HCT116 (cell line): Measurements from ENCODE around the gene USP8. TPM values are rescaled to one million over a fixed set of nuclear protein-coding genes. Genes with fewer than 3 reads are reported as not detected.

ENCODE experiments used
- ATAC-seq: fragments of 200-7000 bp; cut with Tn5 transposase; 2 replicates; pipeline ENCODE4 v1.9.1; 2020; ENCODE audit warnings: mild to moderate bottlenecking, moderate library complexity
- Bru-seq: library from RNA; stranded (reverse); fragments of 400-500 nt; gene quantifications from one replicate; lab custom pipeline; 2021; lab: Mats Ljungman, UMichigan
- BruChase-seq, 2 experiments: library from RNA; stranded (reverse); fragments of 400-500 nt; gene quantifications; one replicate each; lab custom pipeline; 2021; lab: Mats Ljungman, UMichigan
- BruUV-seq: library from RNA; stranded (reverse); fragments of 400-500 nt; replicated peaks from 2 replicates; lab custom pipeline; 2021; lab: Mats Ljungman, UMichigan
- CTCF ChIA-PET: fragments of 300-600 bp; sonication (Branson Sonifier 250); formaldehyde crosslinking; loops from one replicate; lab custom pipeline; 2021; ENCODE audit warnings: antibody characterized with exemption; lab: Charles Lee
- POLR2A ChIA-PET: fragments of 300-600, 350-600 bp; sonication (Branson Sonifier 250); formaldehyde crosslinking; loops from one replicate; lab custom pipeline; 2021; ENCODE audit warnings: antibody characterized with exemption; lab: Charles Lee
- RAD21 ChIA-PET, 2 experiments: fragments of 300-600 bp; sonication (Branson Sonifier 250); formaldehyde crosslinking; loops; one replicate each; lab custom pipeline; 2023; ENCODE audit warnings: low total read pairs in 2 of 2; ENCODE audit not compliant: uncharacterized antibody in 2 of 2, unreplicated experiment in 2 of 2, low non-redundant PET in 1 of 2; lab: Charles Lee
- DNase-seq: peaks from one replicate; pipeline ENCODE4 v3.0.0-alpha.2; 2010; ENCODE audit warnings: low read depth, low spot score
- H2AFZ ChIP-seq: fragments of 200-600 bp; shearing (Covaris generic), sonication (generic); 2 replicates; pipeline ENCODE4 v1.6.1; 2017; ENCODE audit warnings: low read depth, mixed run types, mixed read lengths, antibody characterized with exemption, low read length; ENCODE audit not compliant: poor library complexity, severe bottlenecking
- H3K27ac ChIP-seq: 2 replicates; pipeline ENCODE4 v1.5.1; 2012; ENCODE audit warnings: low read depth, low read length
- H3K27me3 ChIP-seq: fragments of 200-600 bp; sonication (generic); 2 replicates; pipeline ENCODE4 v1.6.1; 2016; ENCODE audit warnings: mixed run types, low read length, mixed read lengths; ENCODE audit not compliant: insufficient read depth
- H3K36me3 ChIP-seq, 2 experiments: fragments of 200-500 bp in 1 of 2; fragments of 200-600 bp in 1 of 2; sonication (Bioruptor generic) in 1 of 2; sonication (generic) in 1 of 2; 2 replicates each; pipeline versions ENCODE4 v1.5.1 to v1.6.1; 2014 to 2016; ENCODE audit warnings: low read length in 2 of 2, inconsistent platforms in 1 of 2, mixed read lengths in 1 of 2, mixed run types in 1 of 2; ENCODE audit not compliant: insufficient read depth in 2 of 2, control insufficient read depth in 1 of 2
- H3K4me1 ChIP-seq, 2 experiments: fragments of 200-600 bp in 1 of 2; sonication (generic) in 1 of 2; 2 replicates each; pipeline versions ENCODE4 v1.5.1 to v1.6.1; 2012 to 2017; ENCODE audit warnings: low read length in 2 of 2, inconsistent platforms in 1 of 2, mild to moderate bottlenecking in 1 of 2, mixed read lengths in 1 of 2, mixed run types in 1 of 2, moderate library complexity in 1 of 2; ENCODE audit not compliant: insufficient read depth in 2 of 2, control insufficient read depth in 1 of 2
- H3K4me2 ChIP-seq: fragments of 200-600 bp; sonication (generic); 2 replicates; pipeline ENCODE4 v1.6.1; 2017; ENCODE audit warnings: mixed run types, low read length, mixed read lengths
- H3K4me3 ChIP-seq, 2 experiments: fragments of 200-600 bp in 1 of 2; sonication (generic) in 1 of 2; replicated peaks in 1 of 2; 2 replicates each; pipeline ENCODE4 v1.5.1; 2011 to 2016; ENCODE audit warnings: low read length in 2 of 2, control low read depth in 1 of 2, low read depth in 1 of 2, mild to moderate bottlenecking in 1 of 2, mixed read lengths in 1 of 2, mixed run types in 1 of 2
- H3K79me2 ChIP-seq: fragments of 200-600 bp; sonication (generic); 2 replicates; pipeline ENCODE4 v1.6.1; 2017; ENCODE audit warnings: mild to moderate bottlenecking, mixed run types, low read length, moderate library complexity, mixed read lengths; ENCODE audit not compliant: insufficient read depth
- H3K9ac ChIP-seq: fragments of 200-600 bp; sonication (generic); 2 replicates; pipeline ENCODE4 v1.6.1; 2016; ENCODE audit warnings: low read length, mixed read lengths
- H3K9me2 ChIP-seq: fragments of 200-600 bp; sonication (generic), shearing (Covaris generic); 2 replicates; pipeline ENCODE4 v1.6.1; 2017; ENCODE audit warnings: mixed run types, mild to moderate bottlenecking, moderate library complexity; ENCODE audit not compliant: insufficient read depth
- H3K9me3 ChIP-seq, 2 experiments: fragments of 200-500 bp in 1 of 2; fragments of 200-600 bp in 1 of 2; sonication (Bioruptor generic) in 1 of 2; sonication (generic) in 1 of 2; 2 replicates each; pipeline ENCODE4 v1.6.1; 2014 to 2017; ENCODE audit warnings: low read length in 2 of 2, mixed read lengths in 2 of 2, inconsistent platforms in 1 of 2, low read depth in 1 of 2, mild to moderate bottlenecking in 1 of 2, mixed run types in 1 of 2, moderate library complexity in 1 of 2; ENCODE audit not compliant: control insufficient read depth in 1 of 2, insufficient read depth in 1 of 2
- H4K20me1 ChIP-seq: fragments of 200-600 bp; sonication (generic), shearing (Covaris generic); 2 replicates; pipeline ENCODE4 v1.6.1; 2017; ENCODE audit warnings: mixed run types, mild to moderate bottlenecking, moderate library complexity; ENCODE audit not compliant: insufficient read depth
- ATF3 ChIP-seq: IDR thresholded peaks from 2 replicates; pipeline ENCODE4 v1.6.1; 2012
- CBX3 ChIP-seq: IDR thresholded peaks from 2 replicates; pipeline ENCODE4 v1.6.1; 2012; ENCODE audit warnings: low read depth
- CTCF ChIP-seq, 3 experiments: fragments of 200-600 bp in 1 of 3; sonication (generic) in 1 of 3; IDR thresholded peaks in 2 of 3; conservative IDR thresholded peaks in 1 of 3; 2 replicates each; pipeline ENCODE4 v1.5.1; 2012 to 2017; ENCODE audit warnings: low read depth in 2 of 3, low read length in 2 of 3, antibody characterized with exemption in 1 of 3, borderline replicate concordance in 1 of 3, control low read depth in 1 of 3, mild to moderate bottlenecking in 1 of 3, mixed read lengths in 1 of 3, mixed run types in 1 of 3, moderate library complexity in 1 of 3; ENCODE audit not compliant: insufficient read depth in 1 of 3
- EGR1 ChIP-seq: IDR thresholded peaks from 2 replicates; pipeline ENCODE4 v1.6.1; 2012; ENCODE audit warnings: low read depth
- EZH2 ChIP-seq: fragments of 200-600 bp; sonication (generic); IDR thresholded peaks from 2 replicates; pipeline ENCODE4 v1.6.1; 2017; ENCODE audit warnings: antibody characterized with exemption, mixed run types
- EZH2phosphoT487 ChIP-seq: fragments of 200-600 bp; IDR thresholded peaks from 2 replicates; pipeline ENCODE4 v1.6.1; 2018; ENCODE audit warnings: antibody characterized with exemption, borderline replicate concordance
- FOSL1 ChIP-seq: IDR thresholded peaks from 2 replicates; pipeline ENCODE4 v1.6.1; 2012; ENCODE audit warnings: low read depth
- JUND ChIP-seq: IDR thresholded peaks from 2 replicates; pipeline ENCODE4 v1.6.1; 2012
- MAX ChIP-seq: IDR thresholded peaks from 2 replicates; pipeline ENCODE4 v1.6.1; 2012
- POLR2A ChIP-seq: IDR thresholded peaks from 2 replicates; pipeline ENCODE4 v1.7.0; 2011; ENCODE audit warnings: borderline replicate concordance; ENCODE audit not compliant: insufficient read depth, insufficient read length; ENCODE audit errors: extremely low read depth
- POLR2AphosphoS5 ChIP-seq: IDR thresholded peaks from 2 replicates; pipeline ENCODE4 v1.6.1; 2011; ENCODE audit warnings: mild to moderate bottlenecking, low read depth, low read length, moderate library complexity
- RAD21 ChIP-seq: IDR thresholded peaks from 2 replicates; pipeline ENCODE4 v1.6.1; 2012; ENCODE audit warnings: low read depth, mild to moderate bottlenecking
- SIN3A ChIP-seq: IDR thresholded peaks from 2 replicates; pipeline ENCODE4 v1.6.1; 2012; ENCODE audit warnings: low read depth
- SP1 ChIP-seq: IDR thresholded peaks from 2 replicates; pipeline ENCODE4 v1.6.1; 2012; ENCODE audit warnings: low read depth
- SRF ChIP-seq: IDR thresholded peaks from 2 replicates; pipeline ENCODE4 v1.6.1; 2012; ENCODE audit warnings: low read depth
- TCF7L2 ChIP-seq: IDR thresholded peaks from 2 replicates; pipeline ENCODE4 v1.7.0; 2011; ENCODE audit warnings: borderline replicate concordance, inconsistent platforms; ENCODE audit not compliant: insufficient read depth, insufficient read length; ENCODE audit errors: extremely low read depth
- YY1 ChIP-seq: IDR thresholded peaks from 2 replicates; pipeline ENCODE4 v1.6.1; 2011; ENCODE audit warnings: low read length, low read depth, moderate library complexity, mild to moderate bottlenecking; ENCODE audit not compliant: insufficient replicate concordance; ENCODE audit errors: extremely low read depth
- ZBTB33 ChIP-seq: IDR thresholded peaks from 2 replicates; pipeline ENCODE4 v1.6.1; 2011; ENCODE audit warnings: mild to moderate bottlenecking, low read length, moderate library complexity; ENCODE audit not compliant: insufficient replicate concordance; ENCODE audit errors: extremely low read depth
- ZFX ChIP-seq: fragments of 450-650 bp; IDR thresholded peaks from 2 replicates; pipeline ENCODE4 v1.6.1; 2017
- ZNF274 ChIP-seq: fragments of 200-500 bp; sonication (Bioruptor generic); IDR thresholded peaks from 2 replicates; pipeline ENCODE4 v1.6.1; 2014; ENCODE audit warnings: mild to moderate bottlenecking, low read depth, low read length, inconsistent platforms
- intact Hi-C: fragments of 100-400 bp; cut with micrococcal nuclease; formaldehyde crosslinking; loops from 2 replicates; pipeline ENCODE4 v1.10.0; 2022
- long read RNA-seq: library from polyadenylated mRNA; unstranded; transcript quantifications from one replicate; pipeline ENCODE4 v2.0.0, GENCODE V29; 2021; ENCODE audit not compliant: unreplicated experiment
- polyA plus RNA-seq: library from polyadenylated mRNA; unstranded; fragments of >200 nt; gene quantifications from 2 replicates; pipeline ENCODE4 v1.2.1, GENCODE V29; 2012; ENCODE audit warnings: missing spikeins
- total RNA-seq: library from RNA; stranded (reverse); gene quantifications from one replicate; pipeline ENCODE4 v1.2.1, GENCODE V29; 2021; ENCODE audit not compliant: unreplicated experiment

USP8 gene
- 67.9 TPM for total RNA-seq
- 28.8 and 30.3 TPM in 2 replicates for polyA plus RNA-seq
- percentile 82 among the genes with signal in this experiment for Bru-seq, nascent RNA
- percentile 87 among the genes with signal in this experiment for BruChase-seq, experiment 1, labeled RNA remaining after a 6-hour chase
- percentile 81 among the genes with signal in this experiment for BruChase-seq, experiment 2, labeled RNA remaining after a 2-hour chase
- long read RNA-seq, full-length matches to known transcripts = 17 of 72 reads
- long read RNA-seq, partial matches to known transcripts = 30 of 72 reads
- long read RNA-seq, other reads (novel, unspliced or antisense) = 25 of 72 reads

DNA sequence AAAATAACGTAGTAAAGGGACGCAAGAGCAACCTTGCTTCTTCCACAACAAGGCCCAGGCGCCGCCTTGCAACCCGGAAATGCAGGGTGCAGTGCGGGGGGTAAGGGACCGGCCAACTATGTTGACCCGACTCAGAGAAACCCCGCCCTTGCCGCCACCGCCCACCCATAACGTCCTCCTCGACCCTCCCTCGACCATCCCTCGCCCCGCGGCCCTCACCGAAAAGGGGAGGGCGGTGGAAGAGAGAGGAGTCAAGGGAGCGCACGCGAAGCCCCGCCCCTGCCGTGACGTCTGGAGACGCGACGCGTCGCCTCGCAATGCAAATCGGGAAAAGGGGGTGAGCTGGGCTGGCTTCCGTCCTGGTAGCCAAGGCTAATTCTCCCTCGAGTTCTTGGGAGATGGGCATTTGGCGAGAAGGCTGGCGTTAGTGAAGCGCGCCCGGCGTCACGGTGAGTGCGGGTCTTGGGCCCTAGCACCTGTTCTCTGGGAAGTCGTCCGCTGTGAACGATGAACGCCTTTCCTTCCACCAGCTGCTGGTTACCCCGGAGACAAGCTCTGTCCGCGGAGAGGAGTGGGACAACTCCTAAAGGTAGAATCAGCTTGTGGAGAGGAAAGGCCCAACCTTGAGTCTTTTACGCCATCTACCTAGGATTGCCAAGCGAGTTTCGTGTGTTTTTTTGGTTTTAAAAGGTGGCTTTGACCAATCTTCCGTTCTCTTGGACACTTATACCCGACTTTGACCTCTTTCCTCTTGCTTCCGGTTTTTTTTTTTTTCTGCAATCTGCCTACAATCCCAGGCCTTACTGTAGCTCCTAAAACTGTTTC is at the start of gene USP8:
Gene USP8 (plus strand): TSS at position 340 of the 825 bp plus-strand sequence. CDS start 14,669 bp downstream, outside the sequence.
- no peaks in the 10 kb centered on the region for H3K27me3 ChIP-seq
- peak within 1 kb of the TSS; percentile 72 for H3K4me2 ChIP-seq
- peak within 1 kb of the TSS; percentile 62 to 76 for H3K4me3 ChIP-seq
- POLR2A ChIA-PET = interaction anchor here (0.6 to 1.6 kb wide), 5 partner anchors 8 to 69 kb away, joined by 3 to 8 read pairs (median 4); partner anchors contain the start of gene GABPB1
- intact Hi-C loops = loop anchor here (5.0 kb wide), 1 partner anchor 67 kb away; the partner anchor contains the start of gene GABPB1
- TSS peak; percentile 82 for BruUV-seq
- peaks cover 7 to 14% of the 10 kb centered on the region in 2 experiments for H3K4me1 ChIP-seq
- peak within 1 kb of the TSS; percentile 77 for H3K9ac ChIP-seq
- RAD21 ChIA-PET = no interaction called here
- no peaks in the 10 kb centered on the region; a peak in 2 of 4 replicates for H3K36me3 ChIP-seq
- peak; percentile 97 for ATAC-seq
- no peaks in the 10 kb centered on the region for H3K9me3 ChIP-seq
- DNase-seq = peak; percentile 94
- no peaks in the 10 kb centered on the region for H3K9me2 ChIP-seq
- CTCF ChIA-PET = no interaction called here
- H3K79me2 ChIP-seq = peaks cover 51% of the 10 kb centered on the region
- H3K27ac ChIP-seq = peak within 1 kb of the TSS; percentile 61
- H4K20me1 ChIP-seq = peaks cover 6% of the 10 kb centered on the region; the same call in 1 of the 2 replicates
- H2AFZ ChIP-seq = peak within 1 kb of the TSS; percentile 4
- TF ChIP-seq EZH2 (no peak), CTCF (IDR thresholded peaks at IDR 0.05 in 2 of 3, conservative IDR thresholded peaks at IDR 0.05 in 1 of 3; ENCODE audit: borderline replicate concordance in 1 of 3, insufficient read depth in 1 of 3, low read depth in 2 of 3, low read length in 2 of 3) (no peak), ATF3 (no peak), POLR2AphosphoS5 (peak; percentile 95), ZFX (peak; percentile 86), SIN3A (peak; percentile 92), JUND (no peak; the same call in 1 of the 2 replicates), RAD21 (no peak), ZBTB33 (no peak), YY1 (peak; percentile 20), SP1 (peak; percentile 86), EGR1 (peak; percentile 70), CBX3 (peak; percentile 88), MAX (peak; percentile 64), ZNF274 (no peak), FOSL1 (no peak), EZH2phosphoT487 (no peak), POLR2A (peak; percentile 80), TCF7L2 (peak; percentile 76), SRF (peak; percentile 88)
